Glomerular endothelial cell (primary cell): ENCODE measurements around the gene XPR1. TPM values are rescaled to one million over a fixed set of nuclear protein-coding genes. Genes with fewer than 3 reads are reported as not detected.

Source experiments
- total RNA-seq: library from RNA; depleted of rRNA; stranded (reverse); fragments of >200 nt; gene quantifications from 2 replicates; pipeline ENCODE4 v1.2.3, GENCODE V29; 2015

The XPR1 gene
- total RNA-seq, 1 donor from 2014 or later, result 24.2 TPM

Other genes with a start within 250 kb of the XPR1 start
- gene ACBD6, start 129.4 kb upstream of the XPR1 start, total RNA-seq, result 56.8 and 72.2 TPM in 2 replicates
- 0.24 TPM in 1 of 2 replicates, not detected in the other for gene OVAAL, start 73.1 kb upstream of the XPR1 start, total RNA-seq